NCI-H2171 treated with DMSO at 0.1 percent for 48 hours (cell line): ENCODE measurements around the gene VPS18.

Experiments
- DNase-seq: peaks from one replicate; lab custom pipeline; 2025; lab: John Stamatoyannopoulos, UW

Gene VPS18

GRCh38 chr15:40871749-40872617, 22.3 kb upstream of the VPS18 start:
- no peak for DNase-seq

GRCh38 chr15:40872791-40873693, 21.2 kb upstream of the VPS18 start:
- DNase-seq, result no peak

DNA sequence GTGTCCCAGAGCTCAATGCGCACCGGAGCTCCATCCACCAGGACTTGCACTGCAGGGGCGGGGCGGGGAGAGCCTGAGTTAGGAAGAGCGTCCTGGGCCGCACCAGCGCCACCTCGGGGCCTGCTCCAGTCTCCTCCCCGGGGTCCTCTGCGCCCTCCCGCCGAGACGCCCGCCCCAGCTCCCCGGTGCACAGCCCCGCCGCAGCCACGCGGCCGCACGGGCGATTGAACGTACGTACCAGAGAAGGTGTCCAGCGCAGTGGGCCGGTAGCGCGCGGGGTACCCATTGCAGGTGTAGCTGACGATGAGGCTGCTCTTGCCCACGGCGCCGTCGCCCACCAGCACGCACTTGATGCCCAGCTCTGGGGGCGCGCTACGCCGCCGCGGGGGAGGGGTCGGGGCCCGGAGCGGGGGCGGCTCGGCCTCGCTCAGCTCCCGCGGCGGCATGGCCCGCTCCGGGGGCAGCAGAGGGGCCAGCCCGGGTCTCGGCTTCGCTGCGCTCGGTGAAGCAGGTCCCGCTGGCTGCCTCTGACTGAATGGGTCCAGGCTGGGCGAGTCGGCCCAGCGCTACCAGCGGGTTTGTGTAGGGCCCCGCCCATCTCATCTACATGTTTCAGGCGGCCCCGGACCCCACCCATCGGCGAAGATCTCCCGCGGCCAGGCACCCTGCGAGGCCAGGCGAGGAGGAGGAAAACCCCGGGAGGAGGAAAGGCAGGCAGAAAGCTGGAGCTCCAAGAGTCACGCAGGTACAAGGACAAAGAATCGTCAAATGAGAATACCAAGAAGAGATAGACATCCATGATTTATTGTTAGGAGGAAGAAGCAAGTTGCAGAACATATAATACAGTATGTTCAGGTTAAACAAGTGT, 20.3 kb upstream of the VPS18 start, which contains the start of gene RHOV:
RHOV (minus strand) TSS at position 541 of the 868 bp plus-strand sequence; CDS start at position 446, 95 bp downstream.
- peak; percentile 88 for DNase-seq

DNA sequence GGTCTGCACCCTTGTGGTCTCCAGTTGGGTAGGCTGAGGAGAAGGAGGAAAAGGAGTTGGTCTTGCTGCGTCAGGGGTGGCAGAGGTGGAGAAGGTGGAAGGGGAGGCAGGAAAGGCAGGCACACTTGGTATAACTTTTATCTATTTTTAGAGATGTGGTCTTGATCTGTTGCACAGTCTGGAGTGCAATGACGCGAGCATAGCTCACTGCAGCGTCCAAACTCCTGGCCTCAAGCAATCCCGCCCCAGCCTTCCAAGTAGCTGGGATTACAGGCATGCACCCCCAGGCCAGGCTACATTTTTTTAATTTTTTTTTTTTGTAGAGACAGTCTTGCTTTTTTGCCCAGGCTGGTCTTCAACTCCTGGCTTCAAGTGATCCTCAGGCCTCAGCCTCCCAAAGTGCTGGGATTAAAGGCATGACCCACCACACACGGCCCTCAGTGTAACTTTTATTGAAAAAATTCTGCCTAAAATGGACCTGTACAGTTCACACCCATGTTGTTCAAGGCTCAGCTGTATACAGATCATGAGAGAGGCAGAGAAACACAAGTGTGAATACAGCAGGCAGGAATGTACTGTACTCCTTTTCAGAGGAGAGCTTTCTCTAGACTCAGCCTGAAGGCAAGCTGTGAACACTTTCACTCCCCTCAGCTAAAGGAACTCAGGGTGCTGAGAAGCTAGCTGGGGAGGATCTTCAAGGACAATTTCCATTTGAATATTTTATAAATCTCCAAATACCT, 18.1 kb upstream of the VPS18 start:
- DNase-seq, result no peak

GRCh38 chr15:40877694-40878093, 16.6 kb upstream of the VPS18 start:
- no peak for DNase-seq

DNA sequence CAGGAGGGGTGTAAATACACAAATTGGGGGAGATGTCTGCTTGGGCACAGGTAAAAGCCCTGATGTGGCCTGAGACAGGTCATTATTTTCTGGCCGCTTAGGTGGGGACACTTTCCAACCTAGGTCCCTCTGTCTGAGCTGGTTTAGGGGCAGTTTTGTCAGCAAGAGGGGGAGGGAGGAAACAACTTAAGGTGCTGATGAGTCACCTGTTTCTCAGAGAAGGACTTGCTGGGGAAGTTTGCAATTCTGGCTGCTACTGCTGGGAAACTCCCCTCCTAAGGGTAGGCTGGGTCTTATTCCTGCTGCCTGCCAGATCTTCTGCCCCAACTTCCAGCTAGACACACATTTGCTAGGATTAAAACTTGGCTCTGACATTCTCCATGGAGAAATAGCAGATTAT, 15.5 kb upstream of the VPS18 start:
- DNase-seq, result no peak

GRCh38 chr15:40879609-40880008, 14.6 kb upstream of the VPS18 start:
- no peak for DNase-seq

GRCh38 chr15:40881351-40881750, 12.9 kb upstream of the VPS18 start:
- DNase-seq, result no peak

DNA sequence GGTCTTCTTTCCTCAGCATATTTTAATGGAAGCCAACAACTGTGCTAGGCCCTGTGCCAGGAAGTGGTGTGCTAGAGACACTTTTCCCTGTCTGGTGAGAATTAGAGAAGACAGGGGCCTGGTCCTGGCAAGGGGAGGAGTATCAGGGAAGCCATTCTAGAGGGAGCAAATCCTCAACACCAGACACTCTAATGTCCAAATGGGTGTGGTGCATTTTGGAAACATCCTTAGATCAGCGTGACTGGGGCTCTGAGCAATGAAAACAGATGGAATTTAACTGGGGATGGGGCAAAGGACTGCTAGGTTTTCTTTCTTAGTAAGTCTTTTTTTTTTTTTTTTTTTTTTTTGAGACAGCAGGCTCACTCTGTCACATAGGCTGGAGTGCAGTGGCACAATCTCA, 7.7 kb upstream of the VPS18 start:
- no peak for DNase-seq

DNA sequence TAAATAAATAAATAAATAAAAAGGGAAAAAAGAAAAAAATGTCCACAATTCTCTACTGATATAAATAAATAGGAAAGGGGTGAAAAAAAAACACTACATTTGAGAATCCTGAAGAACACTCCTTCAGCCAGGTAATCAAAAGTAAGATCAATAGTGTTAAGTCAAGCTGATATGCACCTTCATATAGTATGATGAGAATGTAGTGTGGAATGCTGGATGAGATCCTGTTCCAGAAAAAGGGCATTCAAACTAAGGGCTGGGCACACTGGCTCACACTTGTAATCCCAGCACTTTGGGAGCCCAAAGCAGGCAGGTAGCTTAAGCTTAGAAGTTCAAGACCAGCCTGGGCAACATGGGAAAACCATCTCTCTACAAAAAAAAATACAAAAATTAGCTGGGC, 5.1 kb upstream of the VPS18 start:
- DNase-seq, result no peak

GRCh38 chr15:40891138-40891537, 3.1 kb upstream of the VPS18 start:
- no peak for DNase-seq

GRCh38 chr15:40891810-40892446, 2.3 kb upstream of the VPS18 start:
- DNase-seq, result no peak

GRCh38 chr15:40892447-40893012, 1.7 kb upstream of the VPS18 start:
- DNase-seq, result no peak

DNA sequence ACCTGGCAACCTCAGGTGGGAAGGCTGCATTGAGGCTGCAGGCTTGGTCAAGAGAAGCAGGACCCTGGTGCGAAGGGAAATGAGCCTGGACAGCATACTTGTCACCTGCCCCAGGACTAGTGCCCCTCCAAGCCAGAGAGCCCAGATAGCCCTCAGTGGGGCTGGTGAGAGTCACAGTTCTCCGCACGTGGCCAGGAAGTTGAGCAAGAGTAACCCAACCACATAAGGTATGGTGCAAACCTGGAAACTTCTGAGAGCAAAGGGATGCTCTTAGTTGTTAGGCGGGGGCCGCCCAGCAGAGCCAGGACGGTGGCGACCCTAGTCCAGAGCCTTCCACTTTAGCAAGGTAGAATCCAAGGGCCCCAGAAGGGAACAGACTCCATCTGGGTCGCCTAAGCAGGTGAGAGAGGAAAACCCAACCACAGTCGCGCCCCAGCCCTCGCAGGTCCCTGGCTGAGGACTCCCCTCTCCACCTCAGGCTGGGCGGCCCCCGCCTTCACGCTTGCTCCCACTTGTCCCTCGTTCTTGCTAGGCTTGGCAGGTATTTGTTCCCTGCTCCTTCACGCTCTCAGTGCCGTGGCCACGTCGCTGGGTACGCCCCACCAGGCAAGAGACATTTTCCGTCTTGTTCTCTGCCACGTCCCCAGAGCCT, 1.1 kb upstream of the VPS18 start:
- DNase-seq, result no peak

DNA sequence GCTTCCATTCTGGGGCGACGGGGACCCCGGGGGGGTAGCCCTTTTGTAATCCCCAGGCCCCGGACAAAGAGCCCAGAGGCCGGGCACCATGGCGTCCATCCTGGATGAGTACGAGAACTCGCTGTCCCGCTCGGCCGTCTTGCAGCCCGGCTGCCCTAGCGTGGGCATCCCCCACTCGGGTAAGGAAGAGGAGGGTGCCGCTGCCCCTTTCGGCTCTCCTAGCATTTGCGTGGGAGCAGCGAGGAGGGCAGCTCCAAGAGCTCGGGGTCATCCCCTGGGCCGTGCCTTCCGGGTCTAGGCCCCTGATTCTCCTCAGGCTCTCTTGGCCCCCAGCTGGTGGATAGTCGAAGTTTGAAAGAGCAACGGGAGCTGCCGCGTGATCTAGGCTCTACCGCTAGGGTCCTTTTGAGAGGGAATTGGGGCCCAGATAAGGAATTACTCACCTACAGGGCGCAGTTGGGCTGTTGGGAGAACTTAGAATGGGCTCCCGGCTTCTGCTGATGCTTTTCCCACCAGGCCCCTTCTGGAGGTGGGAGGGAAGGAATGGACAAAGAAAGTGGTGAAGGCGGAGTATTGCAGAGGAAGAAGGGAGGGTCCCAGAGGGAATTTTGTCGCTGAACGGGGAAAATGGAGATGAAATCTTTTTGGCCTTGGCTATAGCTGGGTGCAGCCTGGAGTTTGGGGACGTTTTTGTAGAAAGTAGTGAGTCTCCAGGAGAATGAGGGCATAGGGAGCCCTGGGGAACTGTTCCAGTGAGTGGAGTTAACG, 615 bp downstream of the VPS18 start:
- DNase-seq, result peak; percentile 63

DNA sequence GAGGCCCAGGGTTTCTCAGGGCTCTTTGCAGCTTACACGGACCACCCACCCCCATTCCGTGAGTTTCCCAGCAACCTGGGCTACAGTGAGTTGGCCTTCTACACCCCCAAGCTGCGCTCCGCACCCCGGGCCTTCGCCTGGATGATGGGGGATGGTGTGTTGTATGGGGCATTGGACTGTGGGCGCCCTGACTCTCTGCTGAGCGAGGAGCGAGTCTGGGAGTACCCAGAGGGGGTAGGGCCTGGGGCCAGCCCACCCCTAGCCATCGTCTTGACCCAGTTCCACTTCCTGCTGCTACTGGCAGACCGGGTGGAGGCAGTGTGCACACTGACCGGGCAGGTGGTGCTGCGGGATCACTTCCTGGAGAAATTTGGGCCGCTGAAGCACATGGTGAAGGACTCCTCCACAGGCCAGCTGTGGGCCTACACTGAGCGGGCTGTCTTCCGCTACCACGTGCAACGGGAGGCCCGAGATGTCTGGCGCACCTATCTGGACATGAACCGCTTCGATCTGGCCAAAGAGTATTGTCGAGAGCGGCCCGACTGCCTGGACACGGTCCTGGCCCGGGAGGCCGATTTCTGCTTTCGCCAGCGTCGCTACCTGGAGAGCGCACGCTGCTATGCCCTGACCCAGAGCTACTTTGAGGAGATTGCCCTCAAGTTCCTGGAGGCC, 5.4 kb downstream of the VPS18 start:
- no peak for DNase-seq

- no peak for DNase-seq
These were observed 6.2 kb downstream of the VPS18 start for GRCh38 chr15:40900256-40901052.

DNA sequence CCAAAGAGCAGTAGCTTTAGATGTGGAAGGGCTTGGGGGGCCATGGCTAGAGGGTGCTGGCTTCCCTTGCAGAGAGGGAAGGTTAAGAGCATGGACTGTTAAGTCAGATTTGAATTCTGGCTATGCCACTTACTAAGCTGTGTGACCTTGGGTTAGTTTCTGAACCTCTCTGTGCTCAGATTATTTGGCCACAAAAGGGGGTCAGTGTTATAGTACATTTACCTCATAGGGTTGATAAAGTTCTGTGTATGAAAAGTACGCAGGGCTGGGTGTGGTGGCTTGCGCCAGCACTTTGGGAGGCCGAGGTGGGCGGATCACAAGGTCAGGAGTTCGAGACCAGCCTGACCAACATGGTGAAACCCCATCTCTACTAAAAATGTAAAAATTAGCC, 6.8 kb downstream of the VPS18 start:
- no peak for DNase-seq
